Breast epithelium (tissue), 3 donors: ENCODE data around the gene NYAP2.

Experiments used
- POLR2A ChIP-seq: fragments of 450-650 bp; IDR thresholded peaks from one replicate; pipeline ENCODE4 v1.6.1; 2016; ENCODE audit warnings: antibody characterized with exemption, mild to moderate bottlenecking, moderate library complexity
- TF ChIP-seq, protein P1 (sequence below), 3 donors: fragments of 450-650 bp; IDR thresholded peaks; one replicate each; pipeline ENCODE4 v1.5.1; 2016 to 2017; ENCODE audit warnings: antibody characterized with exemption in 3 of 3, mild to moderate bottlenecking in 3 of 3, moderate library complexity in 3 of 3

DNA sequence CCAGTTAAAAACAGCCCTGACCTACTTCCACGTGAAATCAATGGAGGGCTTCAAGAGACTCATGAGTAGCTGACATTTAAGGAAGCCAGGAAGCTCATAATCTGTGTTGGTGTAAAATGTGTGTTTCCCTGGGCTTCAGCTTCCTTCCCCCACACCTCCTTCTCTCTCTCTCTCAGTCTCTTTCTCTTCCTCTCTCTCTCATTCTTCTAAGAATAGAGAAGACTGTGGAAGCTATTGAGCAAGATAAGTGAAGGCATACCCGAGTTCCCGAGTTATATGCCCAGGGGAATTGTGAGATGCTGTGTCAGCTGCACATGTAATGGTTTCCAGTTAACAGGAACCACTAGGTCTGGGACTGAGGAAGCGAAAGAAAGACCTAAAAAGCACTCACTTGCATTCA is 199.4 kb downstream of the NYAP2 start:
- TF ChIP-seq, protein P1, sequence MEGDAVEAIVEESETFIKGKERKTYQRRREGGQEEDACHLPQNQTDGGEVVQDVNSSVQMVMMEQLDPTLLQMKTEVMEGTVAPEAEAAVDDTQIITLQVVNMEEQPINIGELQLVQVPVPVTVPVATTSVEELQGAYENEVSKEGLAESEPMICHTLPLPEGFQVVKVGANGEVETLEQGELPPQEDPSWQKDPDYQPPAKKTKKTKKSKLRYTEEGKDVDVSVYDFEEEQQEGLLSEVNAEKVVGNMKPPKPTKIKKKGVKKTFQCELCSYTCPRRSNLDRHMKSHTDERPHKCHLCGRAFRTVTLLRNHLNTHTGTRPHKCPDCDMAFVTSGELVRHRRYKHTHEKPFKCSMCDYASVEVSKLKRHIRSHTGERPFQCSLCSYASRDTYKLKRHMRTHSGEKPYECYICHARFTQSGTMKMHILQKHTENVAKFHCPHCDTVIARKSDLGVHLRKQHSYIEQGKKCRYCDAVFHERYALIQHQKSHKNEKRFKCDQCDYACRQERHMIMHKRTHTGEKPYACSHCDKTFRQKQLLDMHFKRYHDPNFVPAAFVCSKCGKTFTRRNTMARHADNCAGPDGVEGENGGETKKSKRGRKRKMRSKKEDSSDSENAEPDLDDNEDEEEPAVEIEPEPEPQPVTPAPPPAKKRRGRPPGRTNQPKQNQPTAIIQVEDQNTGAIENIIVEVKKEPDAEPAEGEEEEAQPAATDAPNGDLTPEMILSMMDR (IDR thresholded peaks at IDR 0.05): no peak
- no peak for TF ChIP-seq POLR2A
